ENCODE measurements around the gene NUAK2.

NUAK2 gene

GRCh38 chr1:205271745-205272144 is 49.8 kb downstream of the NUAK2 start:
- H3K4me3 ChIP-seq (ENCODE audit: low read depth, low read length): no peak overlapping the region
- no peak for TF ChIP-seq CTCF (conservative IDR thresholded peaks at IDR 0.05; ENCODE audit: low read depth, low read length)
- DNase-seq (ENCODE audit: low read depth): no peak

GRCh38 chr1:205271277-205271676 is 50.3 kb downstream of the NUAK2 start:
- TF ChIP-seq CTCF (conservative IDR thresholded peaks at IDR 0.05; ENCODE audit: low read depth, low read length): peak; percentile 56
- DNase-seq (ENCODE audit: low read depth): peak; percentile 50
- H3K4me3 ChIP-seq (ENCODE audit: low read depth, low read length): no peak overlapping the region

GRCh38 chr1:205270764-205271163 is 50.8 kb downstream of the NUAK2 start:
- DNase-seq (ENCODE audit: low read depth): peak; percentile 56
- H3K4me3 ChIP-seq (ENCODE audit: low read depth, low read length): no peak overlapping the region
- no peak for TF ChIP-seq CTCF (conservative IDR thresholded peaks at IDR 0.05; ENCODE audit: low read depth, low read length)

- no peak for DNase-seq (ENCODE audit: low read depth)
- H3K4me3 ChIP-seq (ENCODE audit: low read depth, low read length): no peak overlapping the region
- no peak for TF ChIP-seq CTCF (conservative IDR thresholded peaks at IDR 0.05; ENCODE audit: low read depth, low read length)
Observed at GRCh38 chr1:205270271-205270670, 51.3 kb downstream of the NUAK2 start.

- no peak for TF ChIP-seq CTCF (conservative IDR thresholded peaks at IDR 0.05; ENCODE audit: low read depth, low read length)
- DNase-seq (ENCODE audit: low read depth): no peak
- H3K4me3 ChIP-seq (ENCODE audit: low read depth, low read length): no peak overlapping the region
Observed at GRCh38 chr1:205269711-205270110, 51.8 kb downstream of the NUAK2 start.

- H3K4me3 ChIP-seq (ENCODE audit: low read depth, low read length): no peak overlapping the region
- TF ChIP-seq CTCF (conservative IDR thresholded peaks at IDR 0.05; ENCODE audit: low read depth, low read length): no peak
- no peak for DNase-seq (ENCODE audit: low read depth)
Observed at GRCh38 chr1:205268846-205269680, 52.5 kb downstream of the NUAK2 start.
